ENCODE measurements around the gene C3orf49.

DNA sequence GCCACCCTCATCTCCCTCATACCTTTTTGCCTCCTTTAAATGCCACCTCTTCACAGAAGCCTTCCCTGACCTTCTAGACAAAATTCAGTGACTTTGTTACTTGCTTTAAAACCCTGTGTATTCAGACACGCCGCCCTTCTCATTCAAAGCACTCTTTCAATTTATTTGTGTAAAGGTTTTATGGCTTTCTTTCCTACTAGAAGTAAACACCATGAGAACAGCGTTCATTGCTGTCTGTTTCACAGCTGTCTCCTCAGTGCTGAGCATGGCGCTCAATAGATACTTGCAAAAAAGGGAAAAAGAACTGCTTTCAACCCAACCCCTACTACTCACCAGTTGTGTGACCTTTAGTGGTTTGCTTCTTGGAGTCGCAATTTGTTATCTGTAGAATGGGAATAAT is 61.6 kb downstream of the C3orf49 start:
- TF ChIP-seq, protein P1, sequence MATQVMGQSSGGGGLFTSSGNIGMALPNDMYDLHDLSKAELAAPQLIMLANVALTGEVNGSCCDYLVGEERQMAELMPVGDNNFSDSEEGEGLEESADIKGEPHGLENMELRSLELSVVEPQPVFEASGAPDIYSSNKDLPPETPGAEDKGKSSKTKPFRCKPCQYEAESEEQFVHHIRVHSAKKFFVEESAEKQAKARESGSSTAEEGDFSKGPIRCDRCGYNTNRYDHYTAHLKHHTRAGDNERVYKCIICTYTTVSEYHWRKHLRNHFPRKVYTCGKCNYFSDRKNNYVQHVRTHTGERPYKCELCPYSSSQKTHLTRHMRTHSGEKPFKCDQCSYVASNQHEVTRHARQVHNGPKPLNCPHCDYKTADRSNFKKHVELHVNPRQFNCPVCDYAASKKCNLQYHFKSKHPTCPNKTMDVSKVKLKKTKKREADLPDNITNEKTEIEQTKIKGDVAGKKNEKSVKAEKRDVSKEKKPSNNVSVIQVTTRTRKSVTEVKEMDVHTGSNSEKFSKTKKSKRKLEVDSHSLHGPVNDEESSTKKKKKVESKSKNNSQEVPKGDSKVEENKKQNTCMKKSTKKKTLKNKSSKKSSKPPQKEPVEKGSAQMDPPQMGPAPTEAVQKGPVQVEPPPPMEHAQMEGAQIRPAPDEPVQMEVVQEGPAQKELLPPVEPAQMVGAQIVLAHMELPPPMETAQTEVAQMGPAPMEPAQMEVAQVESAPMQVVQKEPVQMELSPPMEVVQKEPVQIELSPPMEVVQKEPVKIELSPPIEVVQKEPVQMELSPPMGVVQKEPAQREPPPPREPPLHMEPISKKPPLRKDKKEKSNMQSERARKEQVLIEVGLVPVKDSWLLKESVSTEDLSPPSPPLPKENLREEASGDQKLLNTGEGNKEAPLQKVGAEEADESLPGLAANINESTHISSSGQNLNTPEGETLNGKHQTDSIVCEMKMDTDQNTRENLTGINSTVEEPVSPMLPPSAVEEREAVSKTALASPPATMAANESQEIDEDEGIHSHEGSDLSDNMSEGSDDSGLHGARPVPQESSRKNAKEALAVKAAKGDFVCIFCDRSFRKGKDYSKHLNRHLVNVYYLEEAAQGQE (IDR thresholded peaks at IDR 0.05; ENCODE audit: low read depth): no peak
- TF ChIP-seq YY1 (IDR thresholded peaks at IDR 0.05; ENCODE audit: low read depth): no peak
- TF ChIP-seq EGR1 (IDR thresholded peaks at IDR 0.05): no peak
- no peak for TF ChIP-seq TCF12 (IDR thresholded peaks at IDR 0.05; ENCODE audit: low read depth)
- TF ChIP-seq, protein P2, sequence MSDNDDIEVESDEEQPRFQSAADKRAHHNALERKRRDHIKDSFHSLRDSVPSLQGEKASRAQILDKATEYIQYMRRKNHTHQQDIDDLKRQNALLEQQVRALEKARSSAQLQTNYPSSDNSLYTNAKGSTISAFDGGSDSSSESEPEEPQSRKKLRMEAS (IDR thresholded peaks at IDR 0.05): no peak
- TF ChIP-seq EP300 (IDR thresholded peaks at IDR 0.05; ENCODE audit: borderline replicate concordance): no peak
- no peak for TF ChIP-seq RAD21 (IDR thresholded peaks at IDR 0.05; ENCODE audit: low read depth)
- TF ChIP-seq, protein P3, sequence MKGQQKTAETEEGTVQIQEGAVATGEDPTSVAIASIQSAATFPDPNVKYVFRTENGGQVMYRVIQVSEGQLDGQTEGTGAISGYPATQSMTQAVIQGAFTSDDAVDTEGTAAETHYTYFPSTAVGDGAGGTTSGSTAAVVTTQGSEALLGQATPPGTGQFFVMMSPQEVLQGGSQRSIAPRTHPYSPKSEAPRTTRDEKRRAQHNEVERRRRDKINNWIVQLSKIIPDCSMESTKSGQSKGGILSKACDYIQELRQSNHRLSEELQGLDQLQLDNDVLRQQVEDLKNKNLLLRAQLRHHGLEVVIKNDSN (IDR thresholded peaks at IDR 0.05): no peak
- TF ChIP-seq CREB1 (IDR thresholded peaks at IDR 0.05; ENCODE audit: low read depth): no peak
- TF ChIP-seq TEAD4 (IDR thresholded peaks at IDR 0.05): no peak
- TF ChIP-seq CEBPB (IDR thresholded peaks at IDR 0.05): no peak
- no peak for TF ChIP-seq TAF1 (IDR thresholded peaks at IDR 0.05; ENCODE audit: low read depth)
- TF ChIP-seq ZBTB7A (IDR thresholded peaks at IDR 0.05; ENCODE audit: low read depth): no peak

Measured in Ishikawa (cell line).